ENCODE measurements around the gene EXOC3L4. TPM values are rescaled to one million over a fixed set of nuclear protein-coding genes. Genes with fewer than 3 reads are reported as not detected.

The EXOC3L4 gene
- total and polyA plus RNA-seq, 9 of the 15 experiments (the other 6 are each of a cell fraction or from before 2014, with no cell fraction given) = 0.10 to 6.7 (median 0.98) TPM; not detected in 1

GRCh38 chr14:103141117-103141796 is 46.7 kb downstream of the EXOC3L4 start:
- Histone ChIP-seq H3K27me3 (ENCODE audit: control insufficient read depth in 2 of 2, insufficient read depth in 2 of 2, low read length in 2 of 2) (no peaks in the 10 kb centered on the region), H3K36me3 (ENCODE audit: control insufficient read depth, insufficient read depth, low read length) (peaks cover 4% of the 10 kb centered on the region; the same call in 1 of the 3 replicates), H2AFZ (ENCODE audit: low read depth, low read length) (no peak overlapping the region), H3K4me1 (replicated peaks in 1 of 2; ENCODE audit: control insufficient read depth in 2 of 2, insufficient read depth in 2 of 2, low read length in 2 of 2) (peaks cover 19 to 33% of the 10 kb centered on the region in 2 experiments; a peak in 4 of 5 replicates), H4K20me1 (replicated peaks; ENCODE audit: control insufficient read depth, insufficient read depth, low read length) (no peaks in the 10 kb centered on the region), H3K9me1 (ENCODE audit: control insufficient read depth, insufficient read depth, low read length) (no peaks in the 10 kb centered on the region), H3K9ac (ENCODE audit: insufficient read depth in 1 of 2, low read depth in 2 of 2, low read length in 2 of 2) (no peak overlapping the region), H3K27ac (ENCODE audit: extremely low read depth, low read depth, low read length) (no peak overlapping the region), H3K4me3 (no peak overlapping the region), H3K79me2 (ENCODE audit: control insufficient read depth, insufficient read depth, low read length) (no peaks in the 10 kb centered on the region), H3K4me2 (ENCODE audit: insufficient read depth, low read length) (no peak overlapping the region), H3K9me3 (replicated peaks; ENCODE audit: control insufficient read depth, insufficient read depth, low read depth, low read length) (no peaks in the 10 kb centered on the region)
- WGBS (ENCODE audit: insufficient coverage, low coverage, missing lambda C conversion rate) = 17% methylated on average over 8 of the region's 8 CpGs
- ChIA-PET POLR2A (interaction anchor here (0.6 kb wide), 1 partner anchor 73 kb away, joined by 3 read pairs; no protein-coding TSS in a partner anchor), CTCF (ENCODE audit: low intra/inter-chr PET ratio) (interaction anchor here (1.3 to 2.3 kb wide), 3 partner anchors 18 to 152 kb away, joined by 3 to 11 read pairs (median 9); partner anchors contain the start of gene TNFAIP2)
- BruUV-seq (replicated peaks) = no TSS peak
- intact Hi-C loops (cut with micrococcal nuclease) (loop anchor here (2.0 kb wide), 2 partner anchors 36 to 66 kb away; no protein-coding TSS in a partner anchor), in situ Hi-C loops (cut with MboI) (no loop called here)
- peak; percentile 82 for ATAC-seq
- DNase-seq (ENCODE audit: extremely low read depth in 1 of 4, low spot score in 3 of 4) = peak; percentile 69 to 80 (median 72)
- no peak for FAIRE-seq
- TF ChIP-seq REST (IDR thresholded peaks at IDR 0.05; ENCODE audit: borderline replicate concordance) (peak; percentile 76), REST (CRISPR knock-in tag; IDR thresholded peaks at IDR 0.05; ENCODE audit: low read depth) (no peak), RAD21 (CRISPR knock-in tag; conservative IDR thresholded peaks at IDR 0.05 in 1 of 2, IDR thresholded peaks at IDR 0.05 in 1 of 2) (peak; percentile 44 to 79), EP300 (IDR thresholded peaks at IDR 0.05; ENCODE audit: low read length) (no peak), RBM14 (IDR thresholded peaks at IDR 0.05; ENCODE audit: borderline replicate concordance, insufficient read depth, low read depth, low read length) (no peak), VEZF1 (CRISPR knock-in tag; IDR thresholded peaks at IDR 0.05) (peak; percentile 65), CTCF (IDR thresholded peaks at IDR 0.05 in 2 of 3, conservative IDR thresholded peaks at IDR 0.05 in 1 of 3; ENCODE audit: insufficient read depth in 2 of 3, low read depth in 1 of 3, low read length in 3 of 3) (peak; percentile 78 to 87 (median 82)), MAZ (CRISPR knock-in tag; conservative IDR thresholded peaks at IDR 0.05 in 1 of 2, IDR thresholded peaks at IDR 0.05 in 1 of 2) (peak in 1 of 2 experiments; percentile 87; a peak in 2 of 4 replicates)
